Measurements from ENCODE around the gene SLC25A17. TPM values are rescaled to one million over a fixed set of nuclear protein-coding genes. Genes with fewer than 3 reads are reported as not detected.
"Not testable (repeated sequence)": the region's sequence is repeated elsewhere in the genome, so short reads cannot be mapped to it uniquely, and the experiment has no call there.

The SLC25A17 gene
- total RNA-seq, 4 donors from 2014 or later = 11.0 to 19.0 (median 15.5) TPM

GRCh38 chr22:40768206-40768605 is 50.9 kb downstream of the SLC25A17 start:
- DNase-seq = no peak
- H3K9me3 ChIP-seq = no peaks in the 10 kb centered on the region
- WGBS, 2 donors = 89 to 100% methylated on average over 1 of the region's 1 CpG
- no peaks in the 10 kb centered on the region for H3K4me1 ChIP-seq
- H3K36me3 ChIP-seq = peaks cover 0 to 42% (median 8%) of the 10 kb centered on the region in 3 donors
- no peak overlapping the region for H3K27ac ChIP-seq
- no peaks in the 10 kb centered on the region for H3K27me3 ChIP-seq
- intact Hi-C loops (cut with DNase I) = loop anchor here (10.0 kb wide), 1 partner anchor 83 kb away; no protein-coding TSS in a partner anchor
- H3K4me3 ChIP-seq = no peak overlapping the region
- TF ChIP-seq CTCF (IDR thresholded peaks at IDR 0.05) (no peak), POLR2A (IDR thresholded peaks at IDR 0.05) (no peak)

GRCh38 chr22:40766956-40767355 is 52.2 kb downstream of the SLC25A17 start:
- Histone ChIP-seq H3K4me3 (no peak overlapping the region), H3K9me3 (no peaks in the 10 kb centered on the region), H3K27ac (no peak overlapping the region), H3K36me3 (peaks cover 0 to 29% (median 0%) of the 10 kb centered on the region in 3 donors), H3K4me1 (no peaks in the 10 kb centered on the region), H3K27me3 (no peaks in the 10 kb centered on the region)
- intact Hi-C loops (cut with DNase I) = loop anchor here (10.0 kb wide), 1 partner anchor 82 kb away; no protein-coding TSS in a partner anchor
- WGBS, 2 donors = 86 to 100% methylated on average over 1 to 2 of the region's 2 CpGs
- TF ChIP-seq POLR2A (IDR thresholded peaks at IDR 0.05) (no peak), CTCF (IDR thresholded peaks at IDR 0.05) (no peak)
- DNase-seq = no peak

GRCh38 chr22:40764763-40765441 is 54.2 kb downstream of the SLC25A17 start:
- Histone ChIP-seq H3K27me3 (no peaks in the 10 kb centered on the region), H3K9me3 (no peaks in the 10 kb centered on the region), H3K27ac (no peak overlapping the region), H3K36me3 (peaks cover 0 to 9% (median 0%) of the 10 kb centered on the region in 3 donors), H3K4me1 (peaks cover 0 to 7% (median 0%) of the 10 kb centered on the region in 3 donors), H3K4me3 (no peak overlapping the region)
- no peak for TF ChIP-seq CTCF (IDR thresholded peaks at IDR 0.05)
- TF ChIP-seq POLR2A (IDR thresholded peaks at IDR 0.05) = no peak
- WGBS, 2 donors = 57 to 66% methylated on average over 6 of the region's 6 CpGs
- intact Hi-C loops (cut with DNase I) = loop anchor here (10.0 kb wide), 1 partner anchor 80 kb away; no protein-coding TSS in a partner anchor
- no peak for DNase-seq

- Histone ChIP-seq H3K4me1 (peaks cover 10 to 42% (median 21%) of the 10 kb centered on the region in 3 donors), H3K27me3 (no peaks in the 10 kb centered on the region), H3K4me3 (no peak overlapping the region), H3K9me3 (no peaks in the 10 kb centered on the region), H3K27ac (peak overlapping the region in 2 of 4 donors; percentile 69 to 81), H3K36me3 (no peaks in the 10 kb centered on the region)
- 73 to 79% methylated on average over 3 to 6 of the region's 6 CpGs for WGBS, 2 donors
- no peak for DNase-seq
- intact Hi-C loops (cut with DNase I) = no loop called here
- no peak for TF ChIP-seq POLR2A (IDR thresholded peaks at IDR 0.05)
Measured at GRCh38 chr22:40759294-40759840, 59.8 kb downstream of the SLC25A17 start.

- H3K4me3 ChIP-seq; H3K27me3 ChIP-seq; H3K9me3 ChIP-seq; H3K36me3 ChIP-seq; DNase-seq; intact Hi-C loops (cut with DNase I): not testable (repeated sequence)
- H3K4me1 ChIP-seq = peaks cover 10 to 47% (median 21%) of the 10 kb centered on the region in 3 donors
- 60 to 62% methylated on average over 12 to 13 of the region's 13 CpGs for WGBS, 2 donors
- peak overlapping the region; percentile 50 to 81 (median 66) for H3K27ac ChIP-seq
Measured at GRCh38 chr22:40758851-40759250, 60.3 kb downstream of the SLC25A17 start.

GRCh38 chr22:40758390-40758789 is 60.8 kb downstream of the SLC25A17 start:
- 38 to 56% methylated on average over 3 of the region's 3 CpGs for WGBS, 2 donors
- peak overlapping the region; percentile 64 to 81 (median 72) for H3K27ac ChIP-seq
- TF ChIP-seq POLR2A (IDR thresholded peaks at IDR 0.05) = no peak
- TF ChIP-seq CTCF (IDR thresholded peaks at IDR 0.05) = no peak

More at GRCh38 chr22:40758390-40758789, 60.8 kb downstream of the SLC25A17 start:
- Histone ChIP-seq H3K4me1 (peaks cover 10 to 51% (median 21%) of the 10 kb centered on the region in 3 donors), H3K4me3 (no peak overlapping the region), H3K36me3 (no peaks in the 10 kb centered on the region), H3K27me3 (no peaks in the 10 kb centered on the region), H3K9me3 (no peaks in the 10 kb centered on the region)
- intact Hi-C loops (cut with DNase I) = no loop called here
- DNase-seq = no peak

Data from esophagus squamous epithelium (tissue), 5 donors.